Esophagus squamous epithelium (tissue), 4 donors: ENCODE measurements around the gene PTBP3.

Experiments used
- POLR2A ChIP-seq, 4 donors: fragments of 450-650 bp; IDR thresholded peaks; one replicate each; pipeline ENCODE4 v1.6.1; 2017; ENCODE audit warnings: antibody characterized with exemption in 4 of 4, mild to moderate bottlenecking in 4 of 4, moderate library complexity in 3 of 4
- TF ChIP-seq, protein P1 (sequence below), 6 experiments: fragments of 450-650 bp in 4 of 6; fragments of 200-600 bp in 2 of 6; sonication (generic) in 2 of 6; IDR thresholded peaks; one replicate each; pipeline ENCODE4 v1.5.1; 2016 to 2019; ENCODE audit warnings: antibody characterized with exemption in 6 of 6, mild to moderate bottlenecking in 4 of 6, moderate library complexity in 4 of 6

- TF ChIP-seq, protein P1, sequence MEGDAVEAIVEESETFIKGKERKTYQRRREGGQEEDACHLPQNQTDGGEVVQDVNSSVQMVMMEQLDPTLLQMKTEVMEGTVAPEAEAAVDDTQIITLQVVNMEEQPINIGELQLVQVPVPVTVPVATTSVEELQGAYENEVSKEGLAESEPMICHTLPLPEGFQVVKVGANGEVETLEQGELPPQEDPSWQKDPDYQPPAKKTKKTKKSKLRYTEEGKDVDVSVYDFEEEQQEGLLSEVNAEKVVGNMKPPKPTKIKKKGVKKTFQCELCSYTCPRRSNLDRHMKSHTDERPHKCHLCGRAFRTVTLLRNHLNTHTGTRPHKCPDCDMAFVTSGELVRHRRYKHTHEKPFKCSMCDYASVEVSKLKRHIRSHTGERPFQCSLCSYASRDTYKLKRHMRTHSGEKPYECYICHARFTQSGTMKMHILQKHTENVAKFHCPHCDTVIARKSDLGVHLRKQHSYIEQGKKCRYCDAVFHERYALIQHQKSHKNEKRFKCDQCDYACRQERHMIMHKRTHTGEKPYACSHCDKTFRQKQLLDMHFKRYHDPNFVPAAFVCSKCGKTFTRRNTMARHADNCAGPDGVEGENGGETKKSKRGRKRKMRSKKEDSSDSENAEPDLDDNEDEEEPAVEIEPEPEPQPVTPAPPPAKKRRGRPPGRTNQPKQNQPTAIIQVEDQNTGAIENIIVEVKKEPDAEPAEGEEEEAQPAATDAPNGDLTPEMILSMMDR (IDR thresholded peaks at IDR 0.05), result no peak
- no peak for TF ChIP-seq POLR2A (IDR thresholded peaks at IDR 0.05)
Observed at GRCh38 chr9:112364761-112365160, 31.3 kb upstream of the PTBP3 start.
